ENCODE measurements around the gene PRKAR1B.

PRKAR1B gene

DNA sequence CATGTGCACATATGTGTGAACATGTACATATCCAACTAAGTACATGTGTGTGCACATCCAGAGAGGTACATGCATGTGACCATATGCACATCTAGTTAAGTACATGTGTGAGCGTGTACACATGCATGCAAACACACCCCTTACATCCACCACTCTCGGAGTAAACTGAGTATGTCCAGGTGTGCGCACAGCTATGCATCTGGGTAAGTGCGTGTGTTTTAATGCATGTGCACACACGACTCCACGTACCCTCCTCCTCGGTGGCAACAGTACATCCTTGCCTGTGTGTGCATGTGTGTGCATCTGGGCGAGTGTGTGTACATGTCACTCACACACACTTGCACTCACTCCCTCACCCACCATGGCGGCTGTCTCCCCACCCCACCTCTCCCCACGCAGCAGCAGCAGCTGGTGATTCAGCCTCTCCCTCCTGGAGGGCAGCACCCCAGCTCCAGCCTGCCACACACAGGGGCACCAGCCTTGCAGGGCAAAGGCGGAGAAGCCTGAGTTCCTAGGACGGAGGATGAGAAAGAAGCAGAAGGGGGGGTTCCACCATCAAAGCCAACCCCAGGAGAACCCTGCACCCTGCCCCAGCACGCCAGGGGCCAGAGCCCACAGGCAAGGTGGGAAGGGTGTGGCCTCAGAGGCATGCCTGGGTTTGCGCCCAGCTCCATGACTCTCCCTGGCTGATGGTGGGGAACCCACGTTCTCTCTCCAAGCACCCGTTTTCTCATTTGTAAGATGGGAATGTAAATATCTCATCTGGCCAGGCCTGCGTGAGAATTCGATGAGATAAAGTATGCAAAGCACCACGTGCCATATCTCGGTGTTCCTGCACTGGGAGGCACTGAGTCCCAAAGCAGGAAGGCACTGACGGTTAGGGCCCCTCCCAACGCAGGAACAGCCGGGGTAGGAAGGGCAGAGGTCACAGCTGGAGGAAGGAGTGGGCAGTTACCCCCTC, 28.3 kb downstream of the PRKAR1B start:
- DNase-seq (ENCODE audit: extremely low read depth in 1 of 2, low read depth in 1 of 2), result no peak

DNA sequence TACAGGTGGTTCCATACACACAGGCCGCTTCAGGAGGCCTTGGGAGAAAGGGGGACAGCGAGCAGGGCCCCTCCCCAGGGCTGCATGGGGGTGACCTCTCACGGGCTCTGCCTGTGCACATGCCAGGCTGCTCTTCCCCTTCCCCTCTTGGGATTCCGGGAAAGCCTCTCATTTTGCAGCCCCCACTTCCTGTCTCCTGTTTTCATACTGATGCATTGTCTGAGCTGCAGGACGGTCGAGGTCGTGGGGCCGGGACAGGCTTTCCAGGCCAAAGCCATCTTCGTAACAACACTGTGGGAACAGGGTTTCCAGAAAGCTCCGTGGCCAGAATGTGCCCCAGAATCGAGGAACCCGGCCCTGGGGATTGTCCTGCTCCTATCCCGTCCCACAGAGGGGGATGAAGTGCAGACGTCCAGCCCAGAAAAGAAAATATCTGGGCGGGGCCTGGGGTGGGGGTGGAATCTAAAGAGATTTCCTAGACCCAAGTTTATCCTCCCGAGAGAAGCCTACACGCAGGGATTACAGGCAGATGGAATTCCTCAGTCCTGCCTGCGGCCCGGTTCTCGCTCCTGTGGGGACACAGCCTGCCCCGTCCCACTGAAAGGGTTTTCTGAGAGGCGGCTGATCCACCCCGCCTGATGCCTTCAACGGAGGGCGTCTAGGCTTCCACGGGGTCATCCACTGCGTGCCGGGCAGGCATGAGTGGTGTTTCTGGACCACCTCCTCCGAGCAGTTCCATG, 30.1 kb downstream of the PRKAR1B start:
- no peak for DNase-seq (ENCODE audit: extremely low read depth in 1 of 2, low read depth in 1 of 2)

DNA sequence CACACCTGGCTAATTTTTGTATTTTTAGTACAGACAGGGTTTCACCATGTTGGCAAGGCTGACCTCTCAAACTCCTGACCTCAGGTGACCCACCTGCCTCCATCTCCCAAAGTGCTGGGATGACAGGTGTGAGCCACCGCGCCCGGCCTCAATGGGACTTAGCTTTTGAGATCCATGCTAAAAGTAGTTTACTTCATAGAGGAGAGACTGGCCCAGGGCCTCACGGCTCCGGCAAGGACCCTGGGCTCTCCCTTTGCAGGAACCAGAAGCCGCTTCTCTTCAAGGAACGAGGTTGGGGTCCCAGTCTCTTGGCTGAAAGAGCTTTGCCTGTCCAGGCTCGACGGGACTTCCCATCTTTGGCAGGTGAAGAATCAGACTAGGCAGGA, 30.7 kb downstream of the PRKAR1B start:
- no peak for DNase-seq (ENCODE audit: extremely low read depth in 1 of 2, low read depth in 1 of 2)

DNA sequence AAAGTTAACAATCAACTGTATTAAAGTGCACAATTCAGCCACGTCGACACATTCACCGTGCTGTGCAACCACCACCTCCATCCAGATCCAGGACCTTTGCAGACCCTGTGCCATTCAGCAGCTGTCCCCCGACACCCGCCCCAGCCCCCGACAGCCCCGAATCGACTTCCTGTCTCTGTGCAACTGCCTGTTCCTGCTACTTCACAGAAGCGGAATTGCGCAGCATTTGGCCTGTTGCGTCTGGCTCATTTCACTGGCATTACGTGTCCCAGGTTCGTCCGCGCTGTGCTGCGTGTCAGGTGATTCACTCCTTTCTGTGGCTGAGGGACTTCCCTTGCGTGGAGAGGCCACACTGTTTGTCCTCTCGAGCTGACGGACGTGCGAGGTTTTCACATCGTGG, 33.8 kb downstream of the PRKAR1B start:
- DNase-seq (ENCODE audit: extremely low read depth in 1 of 2, low read depth in 1 of 2), result no peak

DNA sequence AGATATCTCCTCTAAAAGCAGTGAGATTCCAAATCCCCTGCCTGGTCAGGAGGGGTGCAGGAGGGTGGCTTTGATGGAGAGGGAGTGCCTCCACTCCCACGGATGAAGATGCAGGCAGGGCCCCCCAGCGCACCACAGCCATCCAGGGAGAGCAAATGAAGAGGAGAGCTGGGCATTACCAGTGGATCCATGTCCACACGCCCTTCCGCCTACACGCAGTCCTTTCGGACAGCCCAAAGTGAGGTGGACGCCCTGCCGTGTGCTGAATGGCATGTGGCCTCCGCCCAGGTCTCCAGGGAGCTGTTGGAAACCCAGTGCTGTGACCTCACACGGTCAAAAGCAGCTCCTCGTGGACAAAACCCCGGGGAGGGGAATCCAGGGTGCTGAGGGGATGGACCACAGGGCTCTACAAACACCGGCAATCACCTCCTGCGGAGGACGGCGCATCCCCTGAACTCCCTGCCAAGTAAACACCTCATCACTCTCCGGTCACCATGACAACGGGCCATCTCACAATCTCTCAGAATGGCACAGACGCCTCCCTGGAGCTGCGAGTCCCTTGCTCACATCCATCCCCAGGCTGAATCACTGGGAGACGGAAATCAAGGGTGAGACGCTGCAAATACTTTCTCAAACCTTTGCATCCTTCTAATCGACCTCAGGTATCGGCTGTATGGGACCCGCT, 35.6 kb downstream of the PRKAR1B start:
- DNase-seq (ENCODE audit: extremely low read depth in 1 of 2, low read depth in 1 of 2), result no peak

DNA sequence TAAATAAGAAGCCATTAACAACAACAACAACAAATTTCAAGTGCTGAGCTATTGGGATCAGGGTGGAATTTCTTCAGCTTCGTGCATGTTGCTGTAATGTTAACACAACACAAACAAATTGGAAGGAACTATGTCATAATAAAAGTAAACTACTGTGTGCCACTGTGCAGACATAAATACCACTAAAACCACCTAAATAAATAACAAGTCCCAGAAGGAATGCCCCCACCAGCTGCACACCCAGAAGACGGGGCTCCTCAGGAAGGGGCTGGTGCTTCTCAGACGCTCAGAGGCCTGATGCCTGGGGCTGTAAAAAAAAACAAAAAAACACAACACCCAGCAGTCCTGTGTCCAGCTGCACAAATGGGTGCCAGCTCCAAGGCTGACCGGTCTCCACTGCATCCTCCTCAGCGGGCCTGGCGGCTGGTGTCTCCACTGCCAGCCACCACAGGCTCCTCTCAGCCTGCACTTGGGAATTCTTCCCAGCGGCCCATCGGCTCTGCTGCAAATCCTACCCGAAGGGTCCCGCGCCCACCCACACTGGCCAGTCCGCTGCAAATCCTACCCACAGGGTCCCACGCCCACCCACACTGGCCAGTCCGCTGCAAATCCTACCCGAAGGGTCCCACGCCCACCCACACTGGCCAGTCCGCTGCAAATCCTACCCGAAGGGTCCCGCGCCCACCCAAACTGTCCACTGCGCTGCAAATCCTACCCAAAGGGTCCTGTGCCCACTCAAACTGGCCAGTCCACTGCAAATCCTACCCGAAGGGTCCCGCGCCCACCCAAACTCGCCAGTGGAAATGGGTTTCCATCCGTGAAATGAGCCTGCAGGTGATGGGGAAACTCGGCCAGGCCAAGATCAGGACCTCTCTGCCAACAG, 36.4 kb downstream of the PRKAR1B start:
- DNase-seq (ENCODE audit: extremely low read depth in 1 of 2, low read depth in 1 of 2), result no peak

DNA sequence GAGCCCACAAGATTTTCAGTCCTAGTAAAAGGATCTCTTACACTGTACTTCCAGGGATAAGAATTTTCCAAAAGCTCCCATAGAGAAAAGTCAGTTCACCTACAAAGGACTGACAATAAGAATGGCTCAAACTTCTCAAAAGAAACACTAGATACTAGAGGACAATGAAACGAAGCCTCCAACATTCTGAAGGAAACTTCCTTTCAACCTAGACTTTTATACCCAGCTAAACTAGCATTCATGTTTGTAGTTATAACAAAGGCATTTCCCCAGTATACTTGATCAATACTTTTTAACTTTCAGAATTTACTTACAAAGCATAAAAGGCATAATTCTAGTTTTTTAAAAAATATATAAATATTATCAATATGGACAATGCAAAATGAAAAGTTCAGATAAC, 41.5 kb downstream of the PRKAR1B start:
- no peak for DNase-seq (ENCODE audit: extremely low read depth in 1 of 2, low read depth in 1 of 2)

DNA sequence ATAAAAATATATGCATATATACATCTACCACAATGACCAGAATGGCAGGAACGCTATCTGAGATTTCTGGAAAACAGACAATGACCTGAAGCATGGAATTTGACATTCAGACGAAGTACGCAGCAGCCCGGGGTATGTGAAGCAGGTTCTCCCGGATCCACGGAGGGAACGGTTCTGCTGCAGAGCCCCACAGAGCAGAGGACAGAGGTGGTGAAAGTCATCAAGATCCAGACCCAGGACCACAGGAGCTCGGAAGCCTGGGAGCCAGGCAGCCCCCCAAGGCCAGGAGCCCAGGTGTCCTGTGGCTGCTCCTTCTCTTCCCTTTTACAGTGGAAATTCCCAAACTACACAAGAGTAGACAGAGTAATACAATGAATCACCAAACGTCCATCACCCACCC, 42.7 kb downstream of the PRKAR1B start:
- no peak for DNase-seq (ENCODE audit: extremely low read depth in 1 of 2, low read depth in 1 of 2)

DNA sequence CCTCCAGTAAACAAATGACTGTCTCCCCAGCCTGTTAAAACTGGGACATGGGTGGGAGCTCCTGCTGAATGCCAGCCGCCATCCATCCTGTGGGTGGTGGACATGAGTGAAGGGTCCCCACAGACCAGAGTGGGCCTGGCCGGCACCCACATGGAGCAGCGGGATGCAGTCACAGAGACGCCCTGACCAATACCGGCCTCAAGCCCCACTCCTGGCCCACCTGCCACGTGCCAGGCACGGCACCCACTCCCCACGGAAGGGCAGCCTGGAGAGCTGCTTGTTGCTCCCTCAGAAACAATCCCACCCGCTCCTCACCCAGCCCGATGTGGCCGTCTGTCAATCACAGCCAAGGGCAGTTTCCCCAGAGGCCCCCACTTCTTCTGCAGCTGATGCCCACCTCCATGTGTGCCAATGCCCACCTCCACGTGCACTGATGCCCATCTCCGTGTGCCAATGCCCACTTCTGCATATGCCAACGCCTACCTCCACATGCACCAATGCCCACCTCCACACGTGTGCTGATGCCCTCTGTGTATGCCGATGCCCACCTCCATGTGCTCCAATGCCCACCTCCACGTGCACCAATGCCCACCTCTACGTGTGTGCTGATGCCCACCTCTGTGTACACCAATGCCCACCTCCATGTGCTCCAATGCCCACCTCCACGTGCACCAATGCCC, 43.4 kb downstream of the PRKAR1B start:
- DNase-seq (ENCODE audit: extremely low read depth in 1 of 2, low read depth in 1 of 2), result no peak

DNA sequence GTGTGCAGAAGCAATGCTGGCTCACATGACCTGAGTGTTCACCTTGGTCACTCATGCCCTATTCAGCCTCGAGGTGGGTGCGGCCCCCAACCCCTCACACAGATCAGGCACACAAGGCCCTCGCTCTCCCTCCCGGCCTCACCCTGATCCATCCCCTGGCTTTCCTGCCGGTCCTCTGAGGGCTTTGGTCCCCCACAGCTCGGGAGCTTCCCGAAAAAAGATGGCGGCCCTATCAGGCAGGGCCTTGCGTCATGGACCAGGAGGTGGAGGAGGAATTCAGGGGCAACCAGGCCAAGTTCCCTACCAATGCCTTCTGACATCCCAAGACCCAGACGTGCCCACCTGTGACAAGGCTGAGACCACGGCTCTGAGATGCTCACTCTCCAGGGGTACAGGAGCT, 44.3 kb downstream of the PRKAR1B start:
- DNase-seq (ENCODE audit: extremely low read depth in 1 of 2, low read depth in 1 of 2), result no peak

DNA sequence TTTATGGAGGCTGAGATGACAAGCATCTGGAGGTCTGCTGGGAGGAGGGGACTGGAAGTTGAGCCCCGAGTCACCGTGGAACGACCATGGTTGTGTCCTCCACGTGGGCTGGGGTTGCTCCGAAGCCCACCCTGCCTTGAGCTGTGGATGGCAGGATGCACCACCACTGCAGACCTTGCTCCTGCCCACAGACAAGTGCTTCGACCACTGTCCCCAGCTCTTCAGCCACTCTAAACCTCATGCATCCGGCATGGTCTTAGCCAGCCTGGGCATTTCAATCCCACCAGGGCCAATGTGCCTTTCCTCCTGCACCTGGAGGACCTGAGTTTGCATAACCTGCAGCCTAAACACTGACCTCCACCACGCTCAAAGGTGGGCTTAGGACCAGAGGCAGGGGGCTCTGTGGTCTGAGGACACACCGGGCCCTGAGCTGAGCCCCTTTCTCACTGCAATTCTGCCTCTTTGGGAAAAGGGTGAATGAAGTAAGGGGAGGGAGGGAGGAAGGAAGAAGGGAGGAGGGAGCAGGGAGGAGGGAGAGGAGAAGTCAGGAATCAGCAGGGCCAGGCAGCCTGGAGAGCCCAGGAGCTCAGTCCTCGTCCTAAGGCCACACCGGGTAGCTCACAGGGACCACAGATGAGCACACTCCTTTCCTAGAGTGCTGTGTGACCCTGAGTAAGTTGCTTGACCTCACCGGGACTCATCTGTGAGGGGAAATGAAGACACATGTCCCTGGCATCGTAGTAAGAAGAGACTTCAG, 45.4 kb downstream of the PRKAR1B start:
- no peak for DNase-seq (ENCODE audit: extremely low read depth in 1 of 2, low read depth in 1 of 2)

DNA sequence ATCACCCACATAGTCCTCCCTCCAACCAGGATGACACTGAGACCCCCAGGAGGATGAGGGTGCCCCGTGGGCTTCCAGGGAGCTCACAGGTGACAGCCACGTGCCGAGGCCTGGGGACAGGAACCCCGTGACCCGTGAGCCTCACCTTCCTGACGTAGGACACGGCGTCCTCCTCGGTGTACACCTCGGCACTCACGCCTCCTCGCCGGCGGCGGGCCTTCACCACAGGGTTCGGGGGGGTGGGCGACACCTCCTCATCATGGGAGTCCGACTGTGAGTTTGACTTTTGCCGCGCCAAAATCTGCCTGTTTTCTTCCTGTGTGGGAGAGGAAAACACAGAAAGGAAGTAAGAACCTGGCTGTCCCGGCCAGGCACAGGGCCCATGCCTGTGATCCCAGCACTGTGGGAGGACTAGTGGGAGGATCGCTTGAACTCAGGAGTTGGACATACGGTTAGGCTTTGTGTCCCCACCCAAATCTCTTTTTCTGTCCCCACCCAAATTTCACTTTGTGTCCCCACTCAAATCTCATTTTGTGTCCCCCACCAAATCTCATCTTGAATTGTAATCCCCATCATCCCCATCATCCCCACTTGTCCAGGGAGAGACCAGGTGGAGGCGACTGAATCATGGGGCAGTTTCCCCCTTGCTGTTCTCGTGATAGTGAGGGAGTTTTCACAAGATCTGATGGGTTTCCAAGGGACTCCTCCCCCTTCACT, 46.5 kb downstream of the PRKAR1B start:
- DNase-seq (ENCODE audit: extremely low read depth in 1 of 2, low read depth in 1 of 2), result no peak

DNA sequence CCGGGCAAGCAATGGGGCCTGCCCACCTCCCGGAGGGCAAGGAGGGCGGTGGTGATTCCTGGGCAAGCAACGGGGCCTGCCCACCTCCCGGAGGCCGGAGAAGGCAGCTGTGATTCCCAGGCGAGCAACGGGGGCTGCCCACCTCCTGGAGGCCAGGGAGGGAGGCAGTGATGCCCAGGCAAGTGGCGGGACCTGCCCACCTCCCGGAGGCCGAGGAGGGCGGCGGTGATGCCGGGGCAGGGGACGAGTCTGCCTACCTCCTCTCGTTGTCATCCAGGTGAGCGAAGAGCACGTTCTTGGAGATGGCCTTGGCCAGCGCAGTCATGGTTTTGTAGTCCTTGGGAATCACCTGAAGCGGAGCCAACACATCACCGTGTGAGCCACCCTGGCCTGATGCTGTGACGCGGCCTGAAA, 50.1 kb downstream of the PRKAR1B start:
- no peak for DNase-seq (ENCODE audit: extremely low read depth in 1 of 2, low read depth in 1 of 2)

DNA sequence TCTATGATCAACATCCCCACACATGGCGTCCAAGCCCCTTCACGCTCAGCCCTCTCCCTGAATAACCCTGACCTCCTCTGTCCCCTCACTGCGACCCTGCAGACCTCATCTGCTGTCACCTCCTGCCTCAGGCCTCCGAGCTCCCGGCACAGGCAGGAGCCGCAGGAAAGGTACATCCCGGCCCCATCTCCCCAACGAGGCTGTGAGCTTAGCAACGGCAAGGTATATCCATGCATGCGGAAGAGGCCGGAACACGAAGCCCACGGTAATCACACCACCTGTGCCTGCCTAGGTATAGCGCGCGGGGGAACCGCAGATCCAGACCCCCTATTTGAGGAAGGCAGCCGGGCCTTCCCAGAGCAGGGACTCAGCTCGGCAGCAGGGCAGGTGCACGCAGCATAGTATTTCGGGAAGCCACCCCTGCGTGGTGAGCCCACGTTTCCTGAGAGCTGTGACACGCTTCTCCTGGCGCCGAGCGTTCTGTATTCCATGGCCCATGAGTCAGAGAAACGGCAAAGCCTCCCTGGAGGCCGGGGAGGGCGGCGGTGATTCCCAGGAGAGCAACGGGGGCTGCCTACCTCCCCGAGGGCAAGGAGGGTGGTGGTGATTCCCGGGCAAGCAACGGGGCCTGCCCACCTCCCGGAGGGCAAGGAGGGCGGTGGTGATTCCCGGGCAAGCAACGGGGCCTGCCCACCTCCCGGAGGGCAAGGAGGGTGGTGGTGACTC, 50.7 kb downstream of the PRKAR1B start:
- no peak for DNase-seq (ENCODE audit: extremely low read depth in 1 of 2, low read depth in 1 of 2)

DNA sequence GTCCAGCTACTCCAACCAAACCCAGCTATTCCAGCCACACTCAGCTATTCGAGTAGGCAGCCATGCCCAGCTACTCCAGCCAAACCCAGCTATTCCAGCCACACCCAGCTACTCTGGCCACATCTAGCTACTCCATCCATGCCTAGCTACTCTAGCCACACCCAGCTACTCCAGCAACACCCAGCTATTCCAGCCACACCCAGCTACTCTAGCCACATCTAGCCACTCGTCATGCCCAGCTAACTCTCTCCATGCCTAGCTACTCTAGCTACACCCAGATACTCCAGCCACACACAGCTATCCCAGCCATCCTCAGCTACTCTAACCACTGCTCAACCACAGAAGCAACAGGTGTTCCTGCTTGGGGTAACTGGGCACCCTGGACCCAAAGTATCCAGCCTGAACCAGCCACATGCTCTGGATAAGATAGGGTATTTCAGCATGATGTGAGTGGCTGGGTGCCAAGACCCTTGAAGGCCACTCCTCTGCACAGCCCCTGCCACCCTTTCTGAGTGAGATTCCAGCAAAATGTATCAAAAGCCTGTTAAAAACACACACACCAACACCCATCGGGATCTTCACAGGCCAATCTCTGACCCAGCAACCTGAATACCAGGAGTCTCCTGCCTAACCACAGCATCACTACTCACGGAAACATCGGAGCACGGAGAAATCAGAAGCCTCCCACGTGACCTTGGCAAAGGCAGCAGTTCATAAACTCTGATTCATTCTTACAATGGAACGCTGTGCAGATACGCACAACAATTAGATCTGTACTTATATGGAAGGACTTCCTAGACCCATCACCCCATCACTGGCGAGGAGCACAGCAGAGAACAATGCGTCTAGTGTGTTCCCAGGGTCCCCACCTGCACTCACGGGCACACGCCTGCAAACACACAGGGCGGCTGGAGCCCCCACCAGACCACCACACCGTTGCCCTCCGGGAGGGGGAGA, 52.3 kb downstream of the PRKAR1B start:
- no peak for DNase-seq (ENCODE audit: extremely low read depth in 1 of 2, low read depth in 1 of 2)

DNA sequence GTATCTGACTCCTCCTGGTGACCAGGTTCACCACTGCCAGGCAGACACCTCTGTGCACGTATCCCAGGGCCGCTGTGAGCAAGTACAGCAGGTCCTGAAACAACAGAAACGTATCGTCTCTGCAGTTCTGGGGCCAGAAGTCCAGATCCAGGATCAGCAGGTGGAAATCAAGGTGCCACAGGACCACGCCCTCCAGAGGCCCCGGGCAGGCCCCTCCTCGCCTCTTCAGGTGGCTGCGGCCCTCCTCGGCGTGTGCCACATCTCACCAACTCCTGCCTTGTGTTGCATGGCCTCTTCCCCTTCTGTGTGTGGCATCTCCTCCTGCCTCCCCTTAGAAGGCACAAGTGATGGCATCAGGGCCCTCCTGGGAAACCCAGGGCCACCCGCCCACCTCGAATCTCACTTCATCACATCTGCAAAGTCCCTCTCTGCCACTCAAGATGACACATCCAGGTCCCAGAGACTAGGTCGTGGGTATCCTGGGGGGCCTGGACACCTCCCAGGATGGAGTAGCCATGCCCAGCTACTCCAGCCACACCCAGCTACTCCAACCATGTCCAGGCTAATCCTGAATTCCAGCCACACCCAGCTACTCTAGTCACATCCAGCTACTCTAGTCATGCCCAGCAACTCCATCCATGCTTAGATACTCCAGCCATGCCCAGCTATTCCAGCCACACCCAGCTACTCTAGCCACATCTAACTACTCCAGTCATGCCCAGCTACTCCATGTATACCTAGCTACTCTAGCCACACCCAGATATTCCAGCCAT, 53.2 kb downstream of the PRKAR1B start:
- DNase-seq (ENCODE audit: extremely low read depth in 1 of 2, low read depth in 1 of 2), result no peak

Measured in activated CD8-positive, alpha-beta memory T cell treated with anti-CD3 and anti-CD28 coated beads for 1 hour (primary cell).